Progenitor cell of endocrine pancreas (in vitro differentiated cells): ENCODE data around the gene SYNE2. TPM values are rescaled to one million over a fixed set of nuclear protein-coding genes. Genes with fewer than 3 reads are reported as not detected.

Source experiments
- DNase-seq: peaks from one replicate; pipeline ENCODE4 v3.0.0; 2021; ENCODE audit warnings: low spot score; ENCODE audit not compliant: unreplicated experiment
- H3K27ac Mint-ChIP-seq: 2 replicates; pipeline ENCODE4 v1.8.0; 2021; ENCODE audit warnings: mild to moderate bottlenecking, moderate library complexity, mixed read lengths
- H3K27me3 Mint-ChIP-seq: 2 replicates; pipeline ENCODE4 v1.8.0; 2021; ENCODE audit warnings: mixed read lengths
- H3K36me3 Mint-ChIP-seq: 2 replicates; pipeline ENCODE4 v1.8.0; 2022; ENCODE audit warnings: mixed read lengths; ENCODE audit not compliant: insufficient read depth
- H3K4me1 Mint-ChIP-seq: 2 replicates; pipeline ENCODE4 v1.8.0; 2021; ENCODE audit warnings: low read depth, mixed read lengths
- H3K4me3 Mint-ChIP-seq: 2 replicates; pipeline ENCODE4 v1.8.0; 2021; ENCODE audit warnings: low read depth, mild to moderate bottlenecking, moderate library complexity, mixed read lengths
- H3K9me3 Mint-ChIP-seq: 2 replicates; pipeline ENCODE4 v1.8.0; 2021; ENCODE audit warnings: low read depth, mixed read lengths
- CTCF ChIP-seq: fragments of 200-600 bp; sonication (generic); IDR thresholded peaks from one replicate; pipeline ENCODE4 v1.5.0; 2021; ENCODE audit warnings: antibody characterized with exemption, mild to moderate bottlenecking; ENCODE audit not compliant: unreplicated experiment
- total RNA-seq: library from RNA; stranded (reverse); gene quantifications from 2 replicates; pipeline ENCODE4 v1.2.1, GENCODE V29; 2021

The SYNE2 gene
- total RNA-seq, 1 donor from 2014 or later: 108 TPM

- H3K9me3 Mint-ChIP-seq: peaks cover 2% of the 10 kb centered on the region
- TF ChIP-seq CTCF: no peak
- no peaks in the 10 kb centered on the region for H3K27me3 Mint-ChIP-seq
- peaks cover 14% of the 10 kb centered on the region for H3K4me1 Mint-ChIP-seq
- H3K4me3 Mint-ChIP-seq: no peak overlapping the region
- H3K36me3 Mint-ChIP-seq: peaks cover 41% of the 10 kb centered on the region
- H3K27ac Mint-ChIP-seq: no peak overlapping the region
- DNase-seq: no peak
These were observed 331.4 kb downstream of the SYNE2 start for GRCh38 chr14:64184103-64184729.

GRCh38 chr14:64185184-64185583 lies 332.4 kb downstream of the SYNE2 start:
- TF ChIP-seq CTCF: no peak
- Mint-ChIP-seq H3K36me3 (peaks cover 41% of the 10 kb centered on the region), H3K4me3 (no peak overlapping the region), H3K9me3 (peaks cover 2% of the 10 kb centered on the region), H3K4me1 (peaks cover 14% of the 10 kb centered on the region), H3K27me3 (no peaks in the 10 kb centered on the region), H3K27ac (no peak overlapping the region)
- no peak for DNase-seq

- H3K27me3 Mint-ChIP-seq: no peaks in the 10 kb centered on the region
- peaks cover 2% of the 10 kb centered on the region for H3K9me3 Mint-ChIP-seq
- H3K27ac Mint-ChIP-seq: peak overlapping the region; percentile 76
- H3K4me3 Mint-ChIP-seq: peak overlapping the region; percentile 82
- H3K36me3 Mint-ChIP-seq: peaks cover 46% of the 10 kb centered on the region
- DNase-seq: no peak
- H3K4me1 Mint-ChIP-seq: peaks cover 14% of the 10 kb centered on the region
- TF ChIP-seq CTCF: no peak
These were observed 333.7 kb downstream of the SYNE2 start for GRCh38 chr14:64186231-64187129.

GRCh38 chr14:64187331-64187730 lies 334.5 kb downstream of the SYNE2 start:
- peaks cover 46% of the 10 kb centered on the region for H3K36me3 Mint-ChIP-seq
- no peak for TF ChIP-seq CTCF
- H3K9me3 Mint-ChIP-seq: peaks cover 2% of the 10 kb centered on the region
- no peak overlapping the region for H3K27ac Mint-ChIP-seq
- peak overlapping the region; percentile 82 for H3K4me3 Mint-ChIP-seq
- H3K27me3 Mint-ChIP-seq: no peaks in the 10 kb centered on the region
- H3K4me1 Mint-ChIP-seq: peaks cover 19% of the 10 kb centered on the region
- no peak for DNase-seq

GRCh38 chr14:64190974-64191502 lies 338.2 kb downstream of the SYNE2 start:
- peaks cover 34% of the 10 kb centered on the region for H3K36me3 Mint-ChIP-seq
- no peaks in the 10 kb centered on the region for H3K27me3 Mint-ChIP-seq
- no peak overlapping the region for H3K4me3 Mint-ChIP-seq
- H3K27ac Mint-ChIP-seq: no peak overlapping the region
- H3K9me3 Mint-ChIP-seq: no peaks in the 10 kb centered on the region
- H3K4me1 Mint-ChIP-seq: peaks cover 49% of the 10 kb centered on the region
- TF ChIP-seq CTCF: no peak
- no peak for DNase-seq
